GM12872 (cell line): ENCODE measurements around the gene ASIC2.

Experiments
- TF ChIP-seq, protein P1 (sequence below): IDR thresholded peaks from 3 replicates; pipeline ENCODE4 v1.5.1; 2011; ENCODE audit warnings: low read depth, mild to moderate bottlenecking, low read length, moderate library complexity; ENCODE audit not compliant: insufficient read depth

ASIC2 gene

GRCh38 chr17:33082529-33083173, 210.4 kb downstream of the ASIC2 start:
- TF ChIP-seq, protein P1, sequence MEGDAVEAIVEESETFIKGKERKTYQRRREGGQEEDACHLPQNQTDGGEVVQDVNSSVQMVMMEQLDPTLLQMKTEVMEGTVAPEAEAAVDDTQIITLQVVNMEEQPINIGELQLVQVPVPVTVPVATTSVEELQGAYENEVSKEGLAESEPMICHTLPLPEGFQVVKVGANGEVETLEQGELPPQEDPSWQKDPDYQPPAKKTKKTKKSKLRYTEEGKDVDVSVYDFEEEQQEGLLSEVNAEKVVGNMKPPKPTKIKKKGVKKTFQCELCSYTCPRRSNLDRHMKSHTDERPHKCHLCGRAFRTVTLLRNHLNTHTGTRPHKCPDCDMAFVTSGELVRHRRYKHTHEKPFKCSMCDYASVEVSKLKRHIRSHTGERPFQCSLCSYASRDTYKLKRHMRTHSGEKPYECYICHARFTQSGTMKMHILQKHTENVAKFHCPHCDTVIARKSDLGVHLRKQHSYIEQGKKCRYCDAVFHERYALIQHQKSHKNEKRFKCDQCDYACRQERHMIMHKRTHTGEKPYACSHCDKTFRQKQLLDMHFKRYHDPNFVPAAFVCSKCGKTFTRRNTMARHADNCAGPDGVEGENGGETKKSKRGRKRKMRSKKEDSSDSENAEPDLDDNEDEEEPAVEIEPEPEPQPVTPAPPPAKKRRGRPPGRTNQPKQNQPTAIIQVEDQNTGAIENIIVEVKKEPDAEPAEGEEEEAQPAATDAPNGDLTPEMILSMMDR, result no peak

- TF ChIP-seq, protein P1, result no peak
Observed at GRCh38 chr17:33080091-33080490, 213.0 kb downstream of the ASIC2 start.

- TF ChIP-seq, protein P1, result no peak
Observed at GRCh38 chr17:33079201-33079600, 213.9 kb downstream of the ASIC2 start.

- TF ChIP-seq, protein P1, result no peak
Observed at GRCh38 chr17:33076979-33077378, 216.1 kb downstream of the ASIC2 start.

- TF ChIP-seq, protein P1, result no peak
Observed at GRCh38 chr17:33073416-33073815, 219.7 kb downstream of the ASIC2 start.

DNA sequence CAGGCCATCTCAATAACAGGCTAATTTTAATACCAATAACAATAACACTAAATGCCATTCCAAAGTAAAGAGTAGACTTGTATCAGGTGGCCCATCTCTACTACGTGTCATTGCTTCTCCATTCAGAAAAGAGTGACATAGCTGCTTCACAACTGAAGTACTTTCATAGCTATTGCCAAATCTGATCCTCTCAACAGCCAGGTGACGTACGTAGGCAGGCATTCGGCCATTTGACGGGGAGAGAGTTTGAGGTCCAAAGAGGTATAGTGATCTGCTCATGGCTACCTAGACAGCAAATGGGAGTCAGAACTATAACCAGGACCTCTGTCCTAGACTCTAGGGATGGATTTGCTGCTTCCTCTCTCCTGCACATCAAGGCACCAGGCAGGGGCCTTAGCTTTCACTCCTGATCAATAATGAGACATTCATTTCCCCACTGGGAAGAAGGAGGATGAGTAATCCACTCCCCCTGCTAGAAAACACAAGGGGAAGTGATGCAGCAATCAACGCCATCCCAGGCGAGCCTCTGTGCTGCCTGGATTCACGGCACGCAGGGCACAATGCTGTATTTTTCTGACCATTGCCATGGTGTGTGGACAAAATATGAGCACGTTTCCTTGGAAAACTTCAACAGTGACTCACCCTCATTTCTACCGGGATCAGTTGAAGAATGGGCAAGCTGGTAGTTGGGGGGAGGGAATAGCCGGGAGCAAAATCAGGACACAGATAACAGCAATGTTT, 220.5 kb downstream of the ASIC2 start:
- TF ChIP-seq, protein P1, result no peak

GRCh38 chr17:33071656-33072055, 221.4 kb downstream of the ASIC2 start:
- TF ChIP-seq, protein P1, result no peak
